ENCODE results near the gene MYO9A. TPM values are rescaled to one million over a fixed set of nuclear protein-coding genes. Genes with fewer than 3 reads are reported as not detected.

The MYO9A gene
- total and polyA plus RNA-seq, 2 donors, result 4.4 to 11.6 TPM

- WGBS, result 99% methylated on average over 5 of the region's 5 CpGs
- no peak overlapping the region for H3K4me3 ChIP-seq (ENCODE audit: low read length in 2 of 2)
- peaks cover 0 to 6% of the 10 kb centered on the region in 2 donors for H3K36me3 ChIP-seq (ENCODE audit: control insufficient read depth in 2 of 2, insufficient read depth in 2 of 2, low read length in 1 of 2)
- no peaks in the 10 kb centered on the region for H3K27me3 ChIP-seq (ENCODE audit: control insufficient read depth in 2 of 2, insufficient read depth in 1 of 2, low read length in 1 of 2)
- DNase-seq (ENCODE audit: low read depth in 6 of 9, low spot score in 9 of 9), result no peak
- no peaks in the 10 kb centered on the region for H3K9me3 ChIP-seq (ENCODE audit: control insufficient read depth in 2 of 2, insufficient read depth in 1 of 2, low read length in 1 of 2)
- no peaks in the 10 kb centered on the region for H3K4me1 ChIP-seq (ENCODE audit: control insufficient read depth in 2 of 2, insufficient read depth in 2 of 2, low read length in 2 of 2)
- H3K27ac ChIP-seq (ENCODE audit: low read depth in 1 of 2, low read length in 1 of 2), result no peak overlapping the region
Measured at GRCh38 chr15:71899674-71900073, 218.3 kb downstream of the MYO9A start.

DNA sequence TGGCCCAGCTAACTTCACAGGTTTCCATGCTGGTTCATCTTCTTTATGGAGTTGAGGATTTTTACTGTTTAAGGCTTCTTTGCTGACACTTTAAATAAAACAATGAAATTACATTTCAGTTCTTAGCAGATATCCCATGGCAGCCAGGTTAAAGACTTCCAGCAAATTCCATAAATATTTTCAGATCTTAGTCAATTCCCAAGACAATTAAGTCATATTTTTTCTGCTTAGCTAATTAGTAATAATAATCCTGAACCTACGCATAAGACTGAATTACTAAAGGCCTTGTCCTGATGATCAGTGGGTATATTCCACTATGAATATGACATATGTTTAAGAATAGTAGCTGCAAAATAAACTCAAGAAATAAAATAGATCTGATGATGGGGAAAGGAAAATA lies 224.3 kb downstream of the MYO9A start:
- Histone ChIP-seq H3K4me1 (ENCODE audit: control insufficient read depth in 2 of 2, insufficient read depth in 2 of 2, low read length in 2 of 2) (no peaks in the 10 kb centered on the region), H3K36me3 (ENCODE audit: control insufficient read depth in 2 of 2, insufficient read depth in 2 of 2, low read length in 1 of 2) (peaks cover 0 to 2% of the 10 kb centered on the region in 2 donors), H3K9me3 (ENCODE audit: control insufficient read depth in 2 of 2, insufficient read depth in 1 of 2, low read length in 1 of 2) (no peaks in the 10 kb centered on the region), H3K27me3 (ENCODE audit: control insufficient read depth in 2 of 2, insufficient read depth in 1 of 2, low read length in 1 of 2) (no peaks in the 10 kb centered on the region), H3K27ac (ENCODE audit: low read depth in 1 of 2, low read length in 1 of 2) (no peak overlapping the region), H3K4me3 (ENCODE audit: low read length in 2 of 2) (no peak overlapping the region)
- DNase-seq (ENCODE audit: low read depth in 6 of 9, low spot score in 9 of 9), result no peak
- whole genome bisulfite sequencing, result 96% methylated on average over 1 of the region's 1 CpG

- Histone ChIP-seq H3K27ac (ENCODE audit: low read depth in 1 of 2, low read length in 1 of 2) (no peak overlapping the region), H3K36me3 (ENCODE audit: control insufficient read depth in 2 of 2, insufficient read depth in 2 of 2, low read length in 1 of 2) (peaks cover 0 to 2% of the 10 kb centered on the region in 2 donors), H3K27me3 (ENCODE audit: control insufficient read depth in 2 of 2, insufficient read depth in 1 of 2, low read length in 1 of 2) (no peaks in the 10 kb centered on the region), H3K4me1 (ENCODE audit: control insufficient read depth in 2 of 2, insufficient read depth in 2 of 2, low read length in 2 of 2) (no peaks in the 10 kb centered on the region), H3K9me3 (ENCODE audit: control insufficient read depth in 2 of 2, insufficient read depth in 1 of 2, low read length in 1 of 2) (no peaks in the 10 kb centered on the region), H3K4me3 (ENCODE audit: low read length in 2 of 2) (no peak overlapping the region)
- WGBS, result 97% methylated on average over 3 of the region's 3 CpGs
- no peak for DNase-seq (ENCODE audit: low read depth in 6 of 9, low spot score in 9 of 9)
Measured at GRCh38 chr15:71892335-71892734, 225.6 kb downstream of the MYO9A start.

DNA sequence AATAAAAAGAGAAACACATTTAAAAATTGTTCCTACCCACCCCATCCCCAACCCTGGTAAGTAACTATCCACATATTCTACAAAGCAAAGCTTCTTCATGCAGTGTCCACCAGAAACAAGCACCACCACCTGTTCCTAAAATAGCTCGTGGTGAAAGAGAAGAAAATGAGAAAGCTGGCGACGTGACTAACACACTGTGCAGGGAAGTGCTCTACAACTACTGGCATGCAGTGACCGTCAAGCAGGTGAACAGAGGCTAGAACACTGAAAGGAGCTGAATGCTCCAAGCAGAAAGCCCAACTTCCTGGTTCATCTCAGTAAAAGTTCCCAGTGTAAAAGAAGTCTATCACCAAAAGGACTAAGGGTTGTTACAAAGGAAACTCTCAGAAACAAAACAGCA lies 226.9 kb downstream of the MYO9A start:
- WGBS, result 92% methylated on average over 4 of the region's 4 CpGs
- H3K9me3 ChIP-seq (ENCODE audit: control insufficient read depth in 2 of 2, insufficient read depth in 1 of 2, low read length in 1 of 2), result no peaks in the 10 kb centered on the region
- no peaks in the 10 kb centered on the region for H3K27me3 ChIP-seq (ENCODE audit: control insufficient read depth in 2 of 2, insufficient read depth in 1 of 2, low read length in 1 of 2)
- no peak overlapping the region for H3K27ac ChIP-seq (ENCODE audit: low read depth in 1 of 2, low read length in 1 of 2)
- no peak overlapping the region for H3K4me3 ChIP-seq (ENCODE audit: low read length in 2 of 2)
- peaks cover 0 to 2% of the 10 kb centered on the region in 2 donors for H3K36me3 ChIP-seq (ENCODE audit: control insufficient read depth in 2 of 2, insufficient read depth in 2 of 2, low read length in 1 of 2)
- no peak for DNase-seq (ENCODE audit: low read depth in 6 of 9, low spot score in 9 of 9)
- H3K4me1 ChIP-seq (ENCODE audit: control insufficient read depth in 2 of 2, insufficient read depth in 2 of 2, low read length in 2 of 2), result no peaks in the 10 kb centered on the region

DNA sequence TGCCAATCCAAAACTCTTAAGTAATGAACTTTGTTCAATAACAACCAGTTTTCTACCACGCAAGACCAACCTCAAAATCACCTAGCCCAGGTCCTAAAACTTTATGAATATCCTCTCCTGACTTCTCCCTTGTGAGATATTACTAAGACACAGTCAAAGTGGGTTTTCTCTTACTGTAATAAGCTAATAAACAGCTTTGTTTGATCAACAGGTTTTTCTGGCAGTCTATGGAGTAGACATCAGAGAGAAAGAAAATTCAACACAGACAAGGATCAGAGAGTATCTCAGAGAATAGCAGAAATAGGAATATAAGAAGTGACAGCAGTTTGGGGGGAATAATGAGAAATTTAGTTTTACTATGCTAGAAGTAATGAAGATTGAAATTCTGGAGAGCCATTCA lies 228.0 kb downstream of the MYO9A start:
- no peaks in the 10 kb centered on the region for H3K27me3 ChIP-seq (ENCODE audit: control insufficient read depth in 2 of 2, insufficient read depth in 1 of 2, low read length in 1 of 2)
- no peak overlapping the region for H3K27ac ChIP-seq (ENCODE audit: low read depth in 1 of 2, low read length in 1 of 2)
- WGBS, result 97% methylated on average over 1 of the region's 1 CpG
- DNase-seq (ENCODE audit: low read depth in 6 of 9, low spot score in 9 of 9), result no peak
- peaks cover 0 to 2% of the 10 kb centered on the region in 2 donors for H3K36me3 ChIP-seq (ENCODE audit: control insufficient read depth in 2 of 2, insufficient read depth in 2 of 2, low read length in 1 of 2)
- no peaks in the 10 kb centered on the region for H3K4me1 ChIP-seq (ENCODE audit: control insufficient read depth in 2 of 2, insufficient read depth in 2 of 2, low read length in 2 of 2)
- H3K9me3 ChIP-seq (ENCODE audit: control insufficient read depth in 2 of 2, insufficient read depth in 1 of 2, low read length in 1 of 2), result no peaks in the 10 kb centered on the region
- no peak overlapping the region for H3K4me3 ChIP-seq (ENCODE audit: low read length in 2 of 2)

DNA sequence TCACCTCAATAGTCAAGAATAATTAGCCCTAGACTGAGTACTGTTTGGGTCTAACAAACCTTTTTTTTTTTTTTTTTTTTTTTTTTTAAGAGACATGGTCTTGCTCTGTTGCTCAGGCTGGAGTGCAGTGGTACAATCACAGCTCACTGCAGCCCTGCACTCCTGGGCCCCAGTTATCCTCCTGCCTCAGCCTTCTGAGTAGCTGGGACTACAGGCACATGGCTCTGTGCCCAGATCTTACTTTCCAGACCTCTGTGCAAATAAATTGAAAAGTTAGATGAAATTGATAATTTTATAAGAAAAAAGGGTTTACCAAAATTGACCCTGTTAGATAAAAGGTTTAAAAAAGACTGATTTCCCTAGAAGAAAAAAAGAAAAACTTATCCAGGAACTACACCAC lies 228.6 kb downstream of the MYO9A start:
- peaks cover 0 to 2% of the 10 kb centered on the region in 2 donors for H3K36me3 ChIP-seq (ENCODE audit: control insufficient read depth in 2 of 2, insufficient read depth in 2 of 2, low read length in 1 of 2)
- no peak for DNase-seq (ENCODE audit: low read depth in 6 of 9, low spot score in 9 of 9)
- H3K9me3 ChIP-seq (ENCODE audit: control insufficient read depth in 2 of 2, insufficient read depth in 1 of 2, low read length in 1 of 2), result no peaks in the 10 kb centered on the region
- no peak overlapping the region for H3K4me3 ChIP-seq (ENCODE audit: low read length in 2 of 2)
- H3K27ac ChIP-seq (ENCODE audit: low read depth in 1 of 2, low read length in 1 of 2), result no peak overlapping the region
- H3K27me3 ChIP-seq (ENCODE audit: control insufficient read depth in 2 of 2, insufficient read depth in 1 of 2, low read length in 1 of 2), result no peaks in the 10 kb centered on the region
- H3K4me1 ChIP-seq (ENCODE audit: control insufficient read depth in 2 of 2, insufficient read depth in 2 of 2, low read length in 2 of 2), result no peaks in the 10 kb centered on the region

- no peak overlapping the region for H3K4me3 ChIP-seq (ENCODE audit: low read length in 2 of 2)
- H3K9me3 ChIP-seq (ENCODE audit: control insufficient read depth in 2 of 2, insufficient read depth in 1 of 2, low read length in 1 of 2), result no peaks in the 10 kb centered on the region
- H3K27me3 ChIP-seq (ENCODE audit: control insufficient read depth in 2 of 2, insufficient read depth in 1 of 2, low read length in 1 of 2), result no peaks in the 10 kb centered on the region
- H3K4me1 ChIP-seq (ENCODE audit: control insufficient read depth in 2 of 2, insufficient read depth in 2 of 2, low read length in 2 of 2), result no peaks in the 10 kb centered on the region
- DNase-seq (ENCODE audit: low read depth in 6 of 9, low spot score in 9 of 9), result no peak
- peaks cover 0 to 2% of the 10 kb centered on the region in 2 donors for H3K36me3 ChIP-seq (ENCODE audit: control insufficient read depth in 2 of 2, insufficient read depth in 2 of 2, low read length in 1 of 2)
- WGBS, result 100% methylated on average over 1 of the region's 1 CpG
- H3K27ac ChIP-seq (ENCODE audit: low read depth in 1 of 2, low read length in 1 of 2), result no peak overlapping the region
Measured at GRCh38 chr15:71888797-71889196, 229.2 kb downstream of the MYO9A start.

DNA sequence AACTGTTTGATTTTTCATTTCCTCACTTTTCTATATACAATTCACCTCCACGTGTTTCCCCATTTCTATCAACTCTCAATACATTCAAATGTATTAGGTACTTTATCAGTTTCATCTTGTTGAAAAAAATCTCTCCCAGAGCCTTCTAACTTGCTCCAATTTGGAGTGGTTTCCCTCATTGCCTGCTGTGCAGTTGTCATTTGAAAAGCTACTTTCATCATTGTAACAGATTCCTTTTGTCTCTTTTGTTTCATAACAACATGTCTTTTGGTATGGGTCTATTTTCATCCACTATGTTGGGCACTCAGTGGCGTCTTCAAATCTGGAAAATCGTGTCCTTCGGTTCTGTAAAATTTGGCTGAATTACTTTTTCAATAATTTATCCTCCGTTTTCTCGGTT lies 232.6 kb downstream of the MYO9A start:
- Histone ChIP-seq H3K36me3 (ENCODE audit: control insufficient read depth in 2 of 2, insufficient read depth in 2 of 2, low read length in 1 of 2) (no peaks in the 10 kb centered on the region), H3K27ac (ENCODE audit: low read depth in 1 of 2, low read length in 1 of 2) (no peak overlapping the region), H3K27me3 (ENCODE audit: control insufficient read depth in 2 of 2, insufficient read depth in 1 of 2, low read length in 1 of 2) (no peaks in the 10 kb centered on the region), H3K4me3 (ENCODE audit: low read length in 2 of 2) (no peak overlapping the region), H3K9me3 (ENCODE audit: control insufficient read depth in 2 of 2, insufficient read depth in 1 of 2, low read length in 1 of 2) (no peaks in the 10 kb centered on the region), H3K4me1 (ENCODE audit: control insufficient read depth in 2 of 2, insufficient read depth in 2 of 2, low read length in 2 of 2) (no peaks in the 10 kb centered on the region)
- 98% methylated on average over 6 of the region's 6 CpGs for WGBS
- no peak for DNase-seq (ENCODE audit: low read depth in 6 of 9, low spot score in 9 of 9)

DNA sequence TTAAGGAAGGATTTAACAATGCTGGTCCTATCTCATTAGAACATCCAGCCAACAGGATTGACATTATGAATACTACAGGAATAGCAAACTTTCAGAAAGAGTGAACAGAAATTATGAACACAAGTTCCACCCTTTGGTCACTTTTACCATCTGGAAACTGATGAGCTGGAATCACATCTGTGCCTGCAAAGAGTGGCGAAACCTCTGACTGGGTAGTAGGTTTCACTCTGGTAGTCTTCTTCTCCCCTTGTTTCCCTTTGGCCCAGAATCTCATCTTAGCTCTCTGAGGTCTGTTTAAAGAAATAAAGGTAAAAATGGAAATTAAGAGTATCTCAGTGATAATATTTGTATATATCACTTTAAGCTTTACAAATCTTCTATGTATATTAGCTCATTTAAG lies 234.5 kb downstream of the MYO9A start:
- Histone ChIP-seq H3K27ac (ENCODE audit: low read depth in 1 of 2, low read length in 1 of 2) (no peak overlapping the region), H3K4me1 (ENCODE audit: control insufficient read depth in 2 of 2, insufficient read depth in 2 of 2, low read length in 2 of 2) (no peaks in the 10 kb centered on the region), H3K36me3 (ENCODE audit: control insufficient read depth in 2 of 2, insufficient read depth in 2 of 2, low read length in 1 of 2) (no peaks in the 10 kb centered on the region), H3K27me3 (ENCODE audit: control insufficient read depth in 2 of 2, insufficient read depth in 1 of 2, low read length in 1 of 2) (no peaks in the 10 kb centered on the region), H3K4me3 (ENCODE audit: low read length in 2 of 2) (no peak overlapping the region), H3K9me3 (ENCODE audit: control insufficient read depth in 2 of 2, insufficient read depth in 1 of 2, low read length in 1 of 2) (no peaks in the 10 kb centered on the region)
- DNase-seq (ENCODE audit: low read depth in 6 of 9, low spot score in 9 of 9), result no peak
- 100% methylated on average over 1 of the region's 1 CpG for WGBS

GRCh38 chr15:71880276-71880675 lies 237.7 kb downstream of the MYO9A start:
- H3K27ac ChIP-seq (ENCODE audit: low read depth in 1 of 2, low read length in 1 of 2), result no peak overlapping the region
- H3K4me3 ChIP-seq (ENCODE audit: low read length in 2 of 2), result no peak overlapping the region
- H3K4me1 ChIP-seq (ENCODE audit: control insufficient read depth in 2 of 2, insufficient read depth in 2 of 2, low read length in 2 of 2), result no peaks in the 10 kb centered on the region
- 97% methylated on average over 6 of the region's 6 CpGs for WGBS
- H3K27me3 ChIP-seq (ENCODE audit: control insufficient read depth in 2 of 2, insufficient read depth in 1 of 2, low read length in 1 of 2), result no peaks in the 10 kb centered on the region
- no peaks in the 10 kb centered on the region for H3K9me3 ChIP-seq (ENCODE audit: control insufficient read depth in 2 of 2, insufficient read depth in 1 of 2, low read length in 1 of 2)
- no peak for DNase-seq (ENCODE audit: low read depth in 6 of 9, low spot score in 9 of 9)
- H3K36me3 ChIP-seq (ENCODE audit: control insufficient read depth in 2 of 2, insufficient read depth in 2 of 2, low read length in 1 of 2), result peaks cover 0 to 2% of the 10 kb centered on the region in 2 donors

All from thymus (tissue), 11 donors.